ENCODE results near the gene HFM1. TPM values are rescaled to one million over a fixed set of nuclear protein-coding genes. Genes with fewer than 3 reads are reported as not detected.

Gene HFM1
- total RNA-seq, 2 donors from 2014 or later, result 0.40 TPM; not detected in 1

- no peaks in the 10 kb centered on the region for H3K36me3 ChIP-seq
- H3K27ac ChIP-seq, result no peak overlapping the region
- intact Hi-C loops (cut with DNase I), result no loop called here
- H3K4me1 ChIP-seq, result no peaks in the 10 kb centered on the region
- DNase-seq, result no peak
- no peaks in the 10 kb centered on the region for H3K27me3 ChIP-seq
- no peak for TF ChIP-seq CTCF (IDR thresholded peaks at IDR 0.05)
- no peak overlapping the region for H3K9ac ChIP-seq (ENCODE audit: low read depth in 2 of 2, low read length in 2 of 2)
- no peak overlapping the region for H3K4me3 ChIP-seq
- no peaks in the 10 kb centered on the region for H3K9me3 ChIP-seq
Observed at GRCh38 chr1:91221017-91221416, 183.6 kb downstream of the HFM1 start.

GRCh38 chr1:91217911-91218310 lies 186.7 kb downstream of the HFM1 start:
- Histone ChIP-seq H3K9me3 (no peaks in the 10 kb centered on the region), H3K9ac (ENCODE audit: low read depth in 2 of 2, low read length in 2 of 2) (no peak overlapping the region), H3K27me3 (no peaks in the 10 kb centered on the region), H3K36me3 (no peaks in the 10 kb centered on the region), H3K4me1 (no peaks in the 10 kb centered on the region), H3K27ac (no peak overlapping the region), H3K4me3 (no peak overlapping the region)
- no peak for TF ChIP-seq CTCF (IDR thresholded peaks at IDR 0.05)
- intact Hi-C loops (cut with DNase I), result no loop called here
- no peak for DNase-seq

Other genes starting within 250 kb of the HFM1 start
- gene CDC7, start 96.0 kb upstream of the HFM1 start, total RNA-seq, result 10 to 100 TPM in 1 of 2 donors, 1 to 10 TPM in 1; 3.5 to 10.3 TPM